ENCODE measurements around the gene AHI1. TPM values are rescaled to one million over a fixed set of nuclear protein-coding genes. Genes with fewer than 3 reads are reported as not detected.

AHI1 gene
- total and polyA plus RNA-seq, 10 of the 15 experiments (the other 5 are each of a cell fraction or from before 2014, with no cell fraction given) = 3.2 to 9.5 (median 4.6) TPM

- no peaks in the 10 kb centered on the region for H3K36me3 ChIP-seq (ENCODE audit: control insufficient read depth in 2 of 2, insufficient read depth in 2 of 2, low read length in 1 of 2)
- BruUV-seq (replicated peaks) = no TSS peak
- CTCF ChIA-PET = interaction anchor here (0.8 to 1.6 kb wide), 4 partner anchors 10 to 163 kb away, joined by 3 read pairs; no protein-coding TSS in a partner anchor
- WGBS (ENCODE audit: insufficient coverage, insufficient replicate concordance, low lambda C conversion rate, missing lambda C conversion rate) = 70% methylated on average over 5 of the region's 5 CpGs
- in situ Hi-C loops (cut with MboI) (no loop called here), intact Hi-C loops (cut with micrococcal nuclease; ENCODE audit: unreplicated experiment) (no loop called here)
- POLR2A ChIA-PET = interaction anchor here (0.7 kb wide), 1 partner anchor 8 kb away, joined by 4 read pairs; no protein-coding TSS in a partner anchor
- no peak overlapping the region for H2AFZ ChIP-seq (ENCODE audit: control insufficient read depth, low read depth, low read length)
- H3K27ac ChIP-seq (ENCODE audit: control insufficient read depth, insufficient read depth) = no peak overlapping the region
- ATAC-seq = no peak
- no peak for FAIRE-seq
- no peak for DNase-seq (ENCODE audit: low read depth, low spot score)
- H3K79me2 ChIP-seq (ENCODE audit: control insufficient read depth, insufficient read depth, low read length) = no peaks in the 10 kb centered on the region
- no peak overlapping the region for H3K4me3 ChIP-seq
- TF ChIP-seq RUNX3 (IDR thresholded peaks at IDR 0.05; ENCODE audit: low read length) = no peak
- no peak for TF ChIP-seq MEF2A (IDR thresholded peaks at IDR 0.05; ENCODE audit: insufficient read depth, low read depth, low read length)
- TF ChIP-seq MTA3 (IDR thresholded peaks at IDR 0.05; ENCODE audit: borderline replicate concordance, low read length) = no peak
- TF ChIP-seq PKNOX1 (IDR thresholded peaks at IDR 0.05) = no peak
- no peak for TF ChIP-seq ETV6 (conservative IDR thresholded peaks at IDR 0.05 in 1 of 2, IDR thresholded peaks at IDR 0.05 in 1 of 2; ENCODE audit: borderline replicate concordance in 1 of 2, low read depth in 1 of 2)
- TF ChIP-seq BCL3 (IDR thresholded peaks at IDR 0.05; ENCODE audit: borderline replicate concordance, insufficient read depth, low read depth, low read length, poor library complexity, severe bottlenecking) = no peak
- TF ChIP-seq ZNF207 (IDR thresholded peaks at IDR 0.05; ENCODE audit: borderline replicate concordance) = no peak
- no peak for TF ChIP-seq CHD1 (IDR thresholded peaks at IDR 0.05; ENCODE audit: low read depth, low read length)
- no peak for TF ChIP-seq ZNF24 (IDR thresholded peaks at IDR 0.05)
- no peak for TF ChIP-seq FOXM1 (IDR thresholded peaks at IDR 0.05; ENCODE audit: low read depth, low read length)
- no peak for TF ChIP-seq SMAD5 (IDR thresholded peaks at IDR 0.05; ENCODE audit: low read depth)
- no peak for TF ChIP-seq TBL1XR1 (IDR thresholded peaks at IDR 0.05; ENCODE audit: low read depth, low read length)
- TF ChIP-seq PAX5 (IDR thresholded peaks at IDR 0.05; ENCODE audit: borderline replicate concordance, low read depth, low read length) = no peak
- no peak for TF ChIP-seq IRF5 (IDR thresholded peaks at IDR 0.05; ENCODE audit: borderline replicate concordance)
- TF ChIP-seq RFX5 (IDR thresholded peaks at IDR 0.05; ENCODE audit: low read depth, low read length) = no peak
- TF ChIP-seq NFIC (IDR thresholded peaks at IDR 0.05; ENCODE audit: low read depth, low read length) = no peak
- TF ChIP-seq YY1 (IDR thresholded peaks at IDR 0.05; ENCODE audit: low read depth, low read length) = no peak
- no peaks in the 10 kb centered on the region for H3K27me3 ChIP-seq (replicated peaks in 1 of 2; ENCODE audit: control insufficient read depth in 2 of 2, insufficient read depth in 2 of 2, low read length in 1 of 2)
- H3K4me1 ChIP-seq (ENCODE audit: control insufficient read depth, insufficient read depth, low read length) = no peaks in the 10 kb centered on the region
- RAD21 ChIA-PET (ENCODE audit: unreplicated experiment) = interaction anchor here (0.7 kb wide), 2 partner anchors 21 to 253 kb away, joined by 3 read pairs; no protein-coding TSS in a partner anchor
- SMC1A ChIA-PET (ENCODE audit: uncharacterized antibody, unreplicated experiment) = interaction anchor here (0.8 to 3.8 kb wide), 11 partner anchors 13 to 118 kb away, joined by 3 to 20 read pairs (median 4); no protein-coding TSS in a partner anchor
- H3K4me2 ChIP-seq (ENCODE audit: control insufficient read depth, insufficient read depth) = no peak overlapping the region
- H3K9me3 ChIP-seq (replicated peaks; ENCODE audit: control insufficient read depth, insufficient read depth, low read length) = no peaks in the 10 kb centered on the region
- H3K9ac ChIP-seq (ENCODE audit: control insufficient read depth, insufficient read depth, low read length) = no peak overlapping the region
- no peaks in the 10 kb centered on the region for H4K20me1 ChIP-seq (ENCODE audit: control insufficient read depth, insufficient read depth)
These were observed 100.2 kb downstream of the AHI1 start for GRCh38 chr6:135397172-135397952.

All from GM12878 (cell line).